Stimulated activated naive CD8-positive, alpha-beta T cell treated with anti-CD3 and anti-CD28 coated beads, Interleukin-15, Interleukin-2, amounts not matched to agents 100 ng/mL and 50 ng/mL, for 24 hours (primary cell): ENCODE results near the gene MAK.
A peak's percentile ranks its signal among the peaks of the same experiment; 100 is the strongest.
"Not testable (repeated sequence)": the region's sequence is repeated elsewhere in the genome, so short reads cannot be mapped to it uniquely, and the experiment has no call there.

Source experiments
- H3K27ac Mint-ChIP-seq: one replicate; pipeline ENCODE4 v1.8.0; 2021; ENCODE audit warnings: mild to moderate bottlenecking, mixed read lengths
- H3K27me3 Mint-ChIP-seq: one replicate; pipeline ENCODE4 v1.8.0; 2021; ENCODE audit warnings: mixed read lengths
- H3K36me3 Mint-ChIP-seq: one replicate; pipeline ENCODE4 v1.8.0; 2021; ENCODE audit warnings: low read depth, mixed read lengths
- H3K4me1 Mint-ChIP-seq: one replicate; pipeline ENCODE4 v1.8.0; 2021; ENCODE audit warnings: low read depth, mixed read lengths
- H3K4me3 Mint-ChIP-seq: one replicate; pipeline ENCODE4 v1.8.0; 2021; ENCODE audit warnings: mild to moderate bottlenecking, mixed read lengths
- H3K9me3 Mint-ChIP-seq: one replicate; pipeline ENCODE4 v1.8.0; 2021; ENCODE audit warnings: mixed read lengths

The MAK gene

DNA sequence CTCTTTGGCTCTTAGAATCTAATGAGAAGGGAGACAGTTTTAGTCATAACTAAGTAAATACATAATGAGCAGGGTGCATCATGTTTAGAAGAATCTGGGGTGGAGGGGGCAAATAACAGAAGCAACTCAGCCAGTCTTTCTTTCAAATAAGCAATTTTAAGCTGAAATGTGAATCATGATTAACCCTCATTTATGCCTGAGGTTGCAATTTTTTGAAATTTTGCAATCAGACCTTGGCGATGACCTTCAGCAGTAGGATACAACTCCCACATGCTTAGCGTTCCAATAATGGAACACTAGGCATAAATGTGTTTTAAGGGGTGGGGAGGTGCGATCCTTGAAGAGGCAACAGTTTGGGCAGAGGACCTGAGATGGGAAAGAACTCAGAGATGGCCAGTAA lies 60.1 kb downstream of the MAK start:
- Mint-ChIP-seq H3K4me1 (no peaks in the 10 kb centered on the region), H3K27me3 (no peaks in the 10 kb centered on the region), H3K36me3 (peaks cover 46% of the 10 kb centered on the region), H3K4me3 (no peak overlapping the region), H3K27ac (no peak overlapping the region), H3K9me3 (no peaks in the 10 kb centered on the region)

DNA sequence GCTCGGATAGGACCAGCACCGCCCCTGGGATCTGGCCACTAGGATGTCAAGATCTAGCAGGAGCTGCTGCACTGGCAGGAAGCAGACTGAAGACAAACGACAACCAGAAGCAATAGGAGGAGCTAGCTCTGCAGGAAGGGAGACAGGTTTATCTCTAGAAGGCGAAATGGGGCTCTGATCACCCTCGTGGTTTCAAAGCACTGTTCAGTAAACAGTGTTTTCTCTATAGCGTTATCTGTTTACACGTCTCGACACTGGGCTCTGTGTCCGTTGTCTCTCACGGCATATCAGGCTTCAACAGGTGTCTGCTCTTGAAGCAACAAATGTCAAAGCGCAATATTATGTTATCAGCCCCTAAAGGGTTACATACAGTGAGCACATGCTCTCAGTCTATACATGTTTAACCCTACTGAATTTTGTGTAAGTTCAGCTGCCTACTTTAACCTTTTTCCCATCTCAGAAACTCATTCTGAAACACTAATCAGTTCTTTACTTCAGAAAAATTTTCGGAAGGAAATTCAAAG lies 66.9 kb downstream of the MAK start:
- H3K27ac Mint-ChIP-seq, result no peak overlapping the region
- H3K4me3 Mint-ChIP-seq, result no peak overlapping the region
- H3K4me1 Mint-ChIP-seq, result no peaks in the 10 kb centered on the region
- peaks cover 50% of the 10 kb centered on the region for H3K36me3 Mint-ChIP-seq
- H3K27me3 Mint-ChIP-seq, result no peaks in the 10 kb centered on the region
- H3K9me3 Mint-ChIP-seq, result no peaks in the 10 kb centered on the region

DNA sequence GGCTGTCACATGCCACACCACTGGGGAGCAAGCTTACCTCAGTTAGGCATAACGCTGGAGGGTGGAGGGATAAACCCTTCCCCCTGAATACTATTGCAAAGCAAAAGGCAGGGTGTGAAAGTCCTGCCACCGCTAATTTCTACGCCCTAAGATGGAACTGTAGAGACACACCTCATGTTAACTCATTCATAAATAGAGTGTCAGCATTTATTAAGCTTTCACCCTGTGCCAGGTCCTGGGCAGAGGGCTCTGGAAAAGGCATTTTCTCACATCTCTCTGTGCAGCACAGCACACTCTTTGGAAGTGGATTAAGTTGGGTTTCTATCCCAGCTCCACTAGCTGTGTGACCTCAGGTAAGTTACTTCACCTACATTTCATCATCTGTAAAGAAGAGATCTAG lies 68.9 kb downstream of the MAK start:
- H3K9me3 Mint-ChIP-seq, result no peaks in the 10 kb centered on the region
- H3K4me1 Mint-ChIP-seq, result no peaks in the 10 kb centered on the region
- H3K36me3 Mint-ChIP-seq, result peaks cover 36% of the 10 kb centered on the region
- no peak overlapping the region for H3K4me3 Mint-ChIP-seq
- no peaks in the 10 kb centered on the region for H3K27me3 Mint-ChIP-seq
- H3K27ac Mint-ChIP-seq, result no peak overlapping the region

DNA sequence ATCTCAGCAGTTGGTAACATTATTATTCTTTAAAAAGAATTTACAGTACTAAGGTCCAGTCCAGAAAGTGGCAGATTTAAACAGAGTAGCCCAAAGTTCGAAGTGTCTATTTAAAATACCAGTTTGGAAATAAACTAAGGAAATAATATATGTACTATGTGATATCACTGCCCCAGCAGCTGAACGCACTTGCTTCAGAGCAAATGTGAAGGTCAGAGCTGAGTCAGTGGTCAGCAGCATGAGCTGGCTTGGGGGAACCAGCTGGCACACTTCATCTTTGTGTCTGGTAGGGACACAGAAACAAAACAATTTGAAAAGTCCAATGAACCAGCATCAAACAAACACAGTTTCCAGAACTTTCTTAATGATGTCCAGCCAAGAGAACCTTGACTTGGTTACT lies 75.3 kb downstream of the MAK start:
- Mint-ChIP-seq H3K4me1 (peaks cover 20% of the 10 kb centered on the region), H3K4me3 (no peak overlapping the region), H3K9me3 (no peaks in the 10 kb centered on the region), H3K27ac (no peak overlapping the region), H3K27me3 (no peaks in the 10 kb centered on the region), H3K36me3 (peaks cover 47% of the 10 kb centered on the region)

DNA sequence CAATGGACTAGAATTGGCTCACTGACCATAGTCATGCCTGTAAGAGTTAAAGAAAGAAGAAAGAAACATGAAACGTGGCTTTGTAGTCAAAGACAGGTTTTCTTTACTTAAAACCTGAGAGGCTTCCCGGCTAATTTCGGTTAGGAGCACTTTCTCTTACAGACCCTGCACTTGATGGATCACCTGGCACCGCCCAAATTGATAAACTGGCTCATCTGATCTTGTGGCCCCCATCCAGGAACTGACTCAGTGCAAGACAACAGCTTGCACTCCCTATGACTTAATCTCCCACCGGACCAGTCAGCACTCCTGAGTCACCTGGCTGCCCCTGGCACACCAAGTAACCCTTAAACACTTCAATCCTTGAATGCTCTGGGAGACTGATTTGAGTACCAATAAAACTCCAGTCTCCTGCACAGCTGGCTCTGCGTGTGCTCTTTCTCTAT lies 78.4 kb downstream of the MAK start:
- Mint-ChIP-seq H3K36me3 (peaks cover 66% of the 10 kb centered on the region), H3K4me3 (no peak overlapping the region)

DNA sequence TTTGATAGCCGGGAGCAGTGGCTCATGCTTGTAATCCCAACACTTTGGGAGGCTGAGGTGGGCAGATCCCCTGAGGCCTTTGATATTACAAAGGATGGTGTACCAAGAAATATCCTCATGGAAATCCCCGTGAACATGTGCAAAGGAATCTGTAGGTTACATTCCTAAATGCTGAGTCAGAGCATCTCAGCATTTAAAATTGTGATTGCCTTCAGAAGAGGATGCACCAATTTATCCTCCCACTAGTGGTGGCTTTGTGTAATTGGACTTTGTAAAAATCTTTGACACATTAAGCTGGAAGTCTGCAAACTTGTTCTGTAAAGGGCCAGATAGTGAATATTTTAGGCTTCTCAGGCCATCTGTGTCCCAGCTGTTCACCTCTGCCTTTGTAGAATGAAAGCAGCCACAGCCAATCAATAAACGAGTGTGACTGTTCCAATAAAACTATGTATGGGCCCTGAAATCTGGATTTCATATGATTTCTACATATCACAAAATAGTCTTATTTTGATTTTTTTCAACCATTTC lies 79.0 kb downstream of the MAK start:
- Mint-ChIP-seq H3K4me3 (no peak overlapping the region), H3K36me3 (peaks cover 71% of the 10 kb centered on the region), H3K27me3 (no peaks in the 10 kb centered on the region), H3K27ac (peak overlapping the region; percentile 61), H3K4me1 (peaks cover 38% of the 10 kb centered on the region), H3K9me3 (no peaks in the 10 kb centered on the region)

More for the DNA sequence above, 78.4 kb downstream of the MAK start:
- Mint-ChIP-seq H3K4me1 (peaks cover 35% of the 10 kb centered on the region), H3K27me3 (no peaks in the 10 kb centered on the region), H3K9me3 (no peaks in the 10 kb centered on the region), H3K27ac (no peak overlapping the region)

DNA sequence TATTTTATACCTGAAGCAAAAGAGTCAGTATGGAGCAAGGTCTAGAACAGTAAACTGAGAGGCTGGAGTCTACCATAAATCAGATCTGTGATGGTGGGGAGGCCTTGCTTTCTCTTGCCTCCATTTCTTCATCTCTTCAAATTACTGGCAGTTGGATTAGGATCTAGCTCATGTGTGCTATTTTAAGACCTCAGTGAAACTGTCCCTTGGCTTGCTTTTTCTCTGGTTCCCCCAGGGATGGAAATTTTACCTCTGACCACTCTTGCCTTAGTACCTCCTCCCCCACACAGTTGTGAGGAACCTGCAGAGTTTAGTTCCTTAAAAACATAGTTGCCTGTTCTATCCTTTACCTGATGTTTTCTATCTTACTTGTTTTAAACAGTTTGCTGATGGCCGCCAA lies 82.3 kb downstream of the MAK start:
- H3K9me3 Mint-ChIP-seq, result no peaks in the 10 kb centered on the region
- no peak overlapping the region for H3K4me3 Mint-ChIP-seq
- peak overlapping the region; percentile 53 for H3K27ac Mint-ChIP-seq
- H3K27me3 Mint-ChIP-seq, result no peaks in the 10 kb centered on the region
- H3K36me3 Mint-ChIP-seq, result peaks cover 77% of the 10 kb centered on the region
- peaks cover 52% of the 10 kb centered on the region for H3K4me1 Mint-ChIP-seq

DNA sequence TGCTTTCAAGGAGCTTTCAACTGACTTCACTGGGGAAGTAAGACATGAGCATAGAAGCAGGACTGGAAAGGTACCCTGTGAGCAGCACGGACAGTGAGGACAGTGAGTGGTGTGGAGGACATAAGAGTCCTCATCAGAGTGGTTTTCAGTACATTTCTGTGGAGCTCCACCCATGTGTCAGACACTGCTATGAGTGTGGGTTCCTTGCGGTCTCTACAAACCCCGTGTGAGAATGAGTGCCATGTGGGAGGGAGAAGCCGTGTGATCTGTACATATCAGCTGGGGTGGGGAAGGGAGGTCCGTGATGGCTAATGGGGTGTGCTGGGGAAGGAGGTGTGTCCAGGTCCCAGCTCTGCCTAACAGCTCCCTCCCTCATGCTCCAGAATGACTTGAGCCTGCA lies 86.6 kb downstream of the MAK start:
- H3K4me1 Mint-ChIP-seq, result peaks cover 62% of the 10 kb centered on the region
- peaks cover 64% of the 10 kb centered on the region for H3K36me3 Mint-ChIP-seq
- H3K27ac Mint-ChIP-seq, H3K9me3 Mint-ChIP-seq, H3K27me3 Mint-ChIP-seq, H3K4me3 Mint-ChIP-seq: not testable (repeated sequence)

DNA sequence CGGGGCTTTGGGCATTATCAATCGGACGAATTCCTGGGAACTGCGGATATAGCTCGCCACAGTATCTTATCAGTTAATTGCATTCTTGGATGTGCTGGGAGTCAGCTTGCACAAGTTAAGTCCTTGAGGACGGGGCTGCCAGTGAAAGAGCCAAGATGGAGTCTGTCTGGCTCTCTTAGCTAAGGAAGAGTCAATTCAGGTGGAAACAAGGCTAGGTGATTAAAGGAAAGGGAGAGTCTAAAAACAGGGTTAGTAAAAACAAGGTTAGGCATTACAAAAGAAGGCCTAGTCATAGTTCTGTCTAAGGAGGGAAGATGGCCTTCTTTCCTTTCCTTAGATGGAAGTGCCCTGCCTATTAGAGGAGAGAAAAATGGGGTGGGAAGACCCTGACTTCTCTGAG lies 87.8 kb downstream of the MAK start:
- H3K27ac Mint-ChIP-seq, H3K27me3 Mint-ChIP-seq, H3K9me3 Mint-ChIP-seq, H3K4me3 Mint-ChIP-seq: not testable (repeated sequence)
- Mint-ChIP-seq H3K4me1 (peaks cover 56% of the 10 kb centered on the region), H3K36me3 (peaks cover 55% of the 10 kb centered on the region)

DNA sequence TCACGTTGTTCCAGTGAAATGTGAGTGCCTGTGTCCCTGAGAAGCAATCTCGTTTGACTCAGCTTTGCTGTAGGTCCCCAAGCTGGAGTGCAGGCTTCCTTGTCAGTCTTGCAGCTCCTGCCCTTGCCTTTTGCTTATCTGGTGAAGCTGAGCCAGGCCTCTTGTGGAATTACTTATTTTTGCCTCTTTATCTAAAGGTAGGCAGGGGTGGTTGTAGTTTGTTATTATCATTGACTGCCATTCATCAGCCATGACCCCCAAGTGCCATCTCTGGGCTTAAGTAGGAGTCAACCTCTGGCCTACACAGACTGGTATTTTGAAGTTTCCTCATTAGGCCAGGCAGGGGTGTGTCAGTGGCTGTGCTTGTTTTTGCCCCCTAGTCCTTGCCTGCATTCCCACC lies 88.6 kb downstream of the MAK start:
- H3K4me3 Mint-ChIP-seq, result peak overlapping the region; percentile 89
- H3K27me3 Mint-ChIP-seq, result no peaks in the 10 kb centered on the region
- peaks cover 53% of the 10 kb centered on the region for H3K36me3 Mint-ChIP-seq
- H3K4me1 Mint-ChIP-seq, result peaks cover 50% of the 10 kb centered on the region
- H3K27ac Mint-ChIP-seq, result peak overlapping the region; percentile 29
- H3K9me3 Mint-ChIP-seq, result no peaks in the 10 kb centered on the region

DNA sequence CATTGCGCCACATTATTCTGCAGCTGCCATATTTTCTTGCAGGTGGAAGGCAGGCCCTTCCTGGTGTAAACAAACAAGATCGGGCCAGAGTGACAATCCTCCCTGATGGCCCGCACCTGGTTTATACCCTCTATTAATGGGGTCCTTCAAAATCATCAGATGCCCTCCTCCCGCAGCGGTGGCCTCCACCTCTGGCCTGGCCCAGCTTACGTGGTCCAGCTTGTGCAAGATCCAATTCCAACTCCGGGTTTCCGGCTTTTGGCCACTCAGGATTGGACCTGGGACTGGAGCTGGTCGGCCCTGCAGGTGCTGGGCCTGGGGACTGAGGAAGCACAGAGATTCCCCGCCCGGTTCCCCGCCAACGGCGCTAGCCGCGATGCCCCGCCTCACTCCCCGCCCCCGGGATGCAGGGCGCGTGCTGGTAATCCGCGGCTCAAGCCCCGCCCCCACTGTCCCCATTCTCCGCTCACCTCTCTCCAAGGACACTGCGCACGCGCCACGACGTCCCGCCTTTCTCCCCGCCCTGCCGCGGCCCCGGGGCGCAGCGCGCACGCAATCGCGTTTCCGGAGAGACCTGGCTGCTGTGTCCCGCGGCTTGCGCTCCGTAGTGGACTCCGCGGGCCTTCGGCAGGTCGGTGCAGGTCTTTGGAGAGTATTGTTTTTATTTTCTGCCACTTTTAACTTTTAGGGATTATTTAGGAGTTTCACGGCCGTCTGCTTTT lies 90.9 kb downstream of the MAK start, which contains the start of gene TMEM14B:
Gene TMEM14B (plus strand): TSS at position 555 of the 722 bp plus-strand sequence. CDS start 1,441 bp downstream, outside the sequence.
- H3K4me1 Mint-ChIP-seq, result peaks cover 40% of the 10 kb centered on the region

DNA sequence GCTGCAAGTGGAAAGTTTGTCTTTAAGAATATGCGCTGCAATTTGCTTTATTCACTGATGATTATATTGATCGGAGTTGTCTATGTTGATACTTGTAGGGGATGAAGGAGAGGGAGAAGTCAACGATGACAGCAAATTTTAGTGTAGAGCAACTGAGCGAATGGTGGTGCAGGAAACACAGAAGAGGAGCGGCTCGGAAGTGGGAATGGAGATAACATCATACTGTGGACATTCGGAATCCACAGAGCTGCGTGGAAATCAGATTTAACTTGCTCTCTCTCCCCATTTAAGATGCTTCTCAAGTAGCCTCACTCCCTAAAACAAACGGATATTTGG lies 91.5 kb downstream of the MAK start:
- Mint-ChIP-seq H3K4me1 (peaks cover 40% of the 10 kb centered on the region), H3K9me3 (no peaks in the 10 kb centered on the region), H3K4me3 (peak overlapping the region; percentile 89), H3K27ac (peak overlapping the region; percentile 96), H3K36me3 (peaks cover 32% of the 10 kb centered on the region), H3K27me3 (no peaks in the 10 kb centered on the region)

More for the DNA sequence above, 90.9 kb downstream of the MAK start, which contains the start of gene TMEM14B:
- H3K36me3 Mint-ChIP-seq, result peaks cover 37% of the 10 kb centered on the region
- H3K27me3 Mint-ChIP-seq, result no peaks in the 10 kb centered on the region
- peak within 1 kb of the TSS; percentile 96 for H3K27ac Mint-ChIP-seq
- peak within 1 kb of the TSS; percentile 89 for H3K4me3 Mint-ChIP-seq
- no peaks in the 10 kb centered on the region for H3K9me3 Mint-ChIP-seq

DNA sequence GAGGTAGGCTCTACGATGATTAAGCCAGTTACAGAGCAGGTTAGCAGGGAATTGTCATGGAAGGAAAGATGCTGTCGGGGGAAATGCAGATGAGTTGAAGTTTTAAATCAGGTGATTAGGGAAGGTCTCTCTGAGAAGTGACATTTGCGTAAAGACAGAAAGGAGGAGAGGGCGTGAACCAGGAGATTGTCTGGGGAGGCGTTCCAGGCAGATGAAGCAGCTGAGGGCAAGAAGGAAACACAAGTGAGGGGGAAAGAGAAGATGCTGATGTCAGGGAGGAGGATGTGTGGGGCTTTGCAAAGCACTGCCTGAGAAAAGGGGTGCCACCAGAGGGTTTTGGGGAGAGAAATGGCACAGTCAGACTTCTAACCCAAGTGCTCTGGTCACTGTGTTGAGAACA lies 93.2 kb downstream of the MAK start:
- Mint-ChIP-seq H3K9me3 (no peaks in the 10 kb centered on the region), H3K36me3 (peaks cover 15% of the 10 kb centered on the region), H3K27me3 (no peaks in the 10 kb centered on the region), H3K4me1 (peaks cover 24% of the 10 kb centered on the region), H3K4me3 (no peak overlapping the region), H3K27ac (peak overlapping the region; percentile 43)

DNA sequence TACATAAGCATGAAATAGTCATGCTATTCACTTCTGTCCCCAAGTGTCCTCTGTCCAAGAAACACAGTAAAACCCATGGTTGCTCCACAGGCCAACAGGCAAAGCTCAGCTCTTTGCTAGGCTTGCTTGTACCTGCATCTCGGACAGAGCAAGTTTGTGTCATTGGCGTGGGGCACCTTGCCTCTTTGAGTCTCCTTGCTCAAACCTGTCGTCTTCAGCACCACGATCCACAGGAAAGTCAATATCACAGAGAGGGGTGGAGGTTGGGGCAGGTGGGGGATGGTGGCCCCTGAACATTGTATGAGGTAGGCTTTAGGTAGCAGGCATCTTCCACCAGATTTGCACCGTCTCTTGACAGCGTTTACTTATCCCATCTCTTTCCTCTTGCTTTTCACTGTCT lies 94.8 kb downstream of the MAK start:
- Mint-ChIP-seq H3K4me3 (no peak overlapping the region), H3K27ac (no peak overlapping the region), H3K27me3 (no peaks in the 10 kb centered on the region), H3K9me3 (no peaks in the 10 kb centered on the region), H3K36me3 (peaks cover 7% of the 10 kb centered on the region), H3K4me1 (peaks cover 8% of the 10 kb centered on the region)

DNA sequence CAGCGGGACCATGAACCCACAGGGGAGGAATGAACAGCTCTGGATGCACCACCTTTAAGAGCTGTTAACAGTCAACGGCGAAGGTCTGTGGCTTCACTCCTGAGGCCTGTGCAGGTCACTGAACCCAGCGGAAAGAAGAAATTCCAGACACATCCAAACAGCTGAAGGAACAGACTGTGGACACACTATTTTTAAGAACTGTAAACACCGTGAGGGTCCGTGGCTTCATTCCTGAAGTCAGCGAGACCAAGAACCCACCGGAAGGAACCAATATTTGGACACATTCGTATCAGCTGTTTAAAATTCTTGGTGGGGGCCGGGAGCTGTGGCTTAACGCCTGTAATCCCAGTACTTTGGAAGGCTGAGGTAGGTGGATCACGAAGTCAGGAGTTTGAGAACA lies 96.1 kb downstream of the MAK start:
- H3K9me3 Mint-ChIP-seq, result no peaks in the 10 kb centered on the region
- H3K4me3 Mint-ChIP-seq, result no peak overlapping the region
- H3K36me3 Mint-ChIP-seq, result peaks cover 11% of the 10 kb centered on the region
- peaks cover 7% of the 10 kb centered on the region for H3K4me1 Mint-ChIP-seq
- H3K27ac Mint-ChIP-seq, result no peak overlapping the region
- no peaks in the 10 kb centered on the region for H3K27me3 Mint-ChIP-seq

DNA sequence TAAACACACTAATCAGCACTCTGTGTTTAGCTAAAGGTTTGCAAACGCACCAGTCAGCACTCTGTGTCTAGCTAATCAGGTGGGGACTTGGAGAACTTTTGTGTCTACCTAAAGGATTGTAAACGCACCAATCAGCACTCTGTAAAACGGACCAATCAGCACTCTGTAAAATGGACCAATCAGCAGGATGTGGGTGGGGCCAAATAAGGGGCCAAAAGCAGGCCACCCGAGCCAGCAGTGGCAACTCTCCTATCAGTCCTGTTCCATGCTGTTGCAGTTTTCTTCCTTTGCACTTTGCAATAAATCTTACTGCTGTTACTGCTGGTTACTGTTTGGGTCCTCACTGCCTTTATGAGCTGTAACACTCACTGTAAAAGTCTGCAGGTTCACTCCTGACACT lies 96.7 kb downstream of the MAK start:
- not testable (repeated sequence) for H3K4me1 Mint-ChIP-seq, H3K27me3 Mint-ChIP-seq, H3K27ac Mint-ChIP-seq, H3K4me3 Mint-ChIP-seq, H3K9me3 Mint-ChIP-seq
- H3K36me3 Mint-ChIP-seq, result peaks cover 11% of the 10 kb centered on the region
